Suprapubic skin (tissue), 3 donors: Measurements from ENCODE around the gene CREBRF.

Source experiments
- EP300 ChIP-seq: sonication (generic); formaldehyde crosslinking; IDR thresholded peaks from one replicate; pipeline ENCODE4 v1.6.1; 2017; ENCODE audit warnings: antibody characterized with exemption
- TF ChIP-seq, protein P1 (sequence below), 2 donors: fragments of 200-600 bp in 1 of 2; fragments of 450-650 bp in 1 of 2; sonication (generic) in 1 of 2; IDR thresholded peaks; one replicate each; pipeline ENCODE4 v1.5.1; 2016 to 2019; ENCODE audit warnings: antibody characterized with exemption in 2 of 2, mild to moderate bottlenecking in 1 of 2, moderate library complexity in 1 of 2

DNA sequence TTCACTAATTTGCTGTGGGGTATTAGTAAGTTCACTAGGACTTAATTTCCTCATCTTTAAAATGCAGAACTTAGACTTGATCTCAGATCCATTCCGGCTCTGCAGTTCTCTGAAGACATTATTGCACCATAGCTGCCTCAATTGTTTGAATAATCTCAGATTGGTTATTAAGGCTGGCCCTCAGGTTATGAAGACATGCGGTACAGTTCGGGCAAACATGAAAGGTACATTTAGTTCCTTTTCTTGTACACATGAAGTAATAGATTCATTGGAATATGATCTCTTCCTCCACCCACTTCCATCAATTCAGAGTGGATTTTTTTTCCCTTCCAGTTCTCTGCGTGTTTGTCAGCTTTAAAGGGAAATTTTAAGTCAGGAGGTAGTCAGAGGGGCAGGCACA, 44.6 kb upstream of the CREBRF start:
- TF ChIP-seq, protein P1, sequence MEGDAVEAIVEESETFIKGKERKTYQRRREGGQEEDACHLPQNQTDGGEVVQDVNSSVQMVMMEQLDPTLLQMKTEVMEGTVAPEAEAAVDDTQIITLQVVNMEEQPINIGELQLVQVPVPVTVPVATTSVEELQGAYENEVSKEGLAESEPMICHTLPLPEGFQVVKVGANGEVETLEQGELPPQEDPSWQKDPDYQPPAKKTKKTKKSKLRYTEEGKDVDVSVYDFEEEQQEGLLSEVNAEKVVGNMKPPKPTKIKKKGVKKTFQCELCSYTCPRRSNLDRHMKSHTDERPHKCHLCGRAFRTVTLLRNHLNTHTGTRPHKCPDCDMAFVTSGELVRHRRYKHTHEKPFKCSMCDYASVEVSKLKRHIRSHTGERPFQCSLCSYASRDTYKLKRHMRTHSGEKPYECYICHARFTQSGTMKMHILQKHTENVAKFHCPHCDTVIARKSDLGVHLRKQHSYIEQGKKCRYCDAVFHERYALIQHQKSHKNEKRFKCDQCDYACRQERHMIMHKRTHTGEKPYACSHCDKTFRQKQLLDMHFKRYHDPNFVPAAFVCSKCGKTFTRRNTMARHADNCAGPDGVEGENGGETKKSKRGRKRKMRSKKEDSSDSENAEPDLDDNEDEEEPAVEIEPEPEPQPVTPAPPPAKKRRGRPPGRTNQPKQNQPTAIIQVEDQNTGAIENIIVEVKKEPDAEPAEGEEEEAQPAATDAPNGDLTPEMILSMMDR (IDR thresholded peaks at IDR 0.05) = no peak
- no peak for TF ChIP-seq EP300
